ENCODE measurements around the gene PSMB5. TPM values are rescaled to one million over a fixed set of nuclear protein-coding genes. Genes with fewer than 3 reads are reported as not detected.

PSMB5 gene
- total RNA-seq (100 to 1,000 TPM; 108 to 126 (median 112) TPM), polyA plus RNA-seq (140 TPM)
- long read RNA-seq, donor 1, transcript PSMB5-202 (3 exons, 1,294 nt), result major isoform, 144 of 158 reads
- long read RNA-seq, donor 1, partial matches to known transcripts, result 4 of 158 reads
- long read RNA-seq, donor 1, other reads (novel, unspliced or antisense), result 7 of 158 reads
- long read RNA-seq, donor 2, transcript PSMB5-202 (3 exons, 1,294 nt), result major isoform, 81 of 86 reads
- long read RNA-seq, donor 2, partial matches to known transcripts, result 0 of 86 reads
- long read RNA-seq, donor 2, other reads (novel, unspliced or antisense), result 3 of 86 reads
- long read RNA-seq, donor 3, transcript PSMB5-202 (3 exons, 1,294 nt), result major isoform, 134 of 152 reads
- long read RNA-seq, donor 3, partial matches to known transcripts, result 5 of 152 reads
- long read RNA-seq, donor 3, other reads (novel, unspliced or antisense), result 2 of 152 reads
- long read RNA-seq, donor 4, transcript PSMB5-202 (3 exons, 1,294 nt), result major isoform, 61 of 64 reads
- long read RNA-seq, donor 4, partial matches to known transcripts, result 1 of 64 reads
- long read RNA-seq, donor 4, other reads (novel, unspliced or antisense), result 0 of 64 reads

DNA sequence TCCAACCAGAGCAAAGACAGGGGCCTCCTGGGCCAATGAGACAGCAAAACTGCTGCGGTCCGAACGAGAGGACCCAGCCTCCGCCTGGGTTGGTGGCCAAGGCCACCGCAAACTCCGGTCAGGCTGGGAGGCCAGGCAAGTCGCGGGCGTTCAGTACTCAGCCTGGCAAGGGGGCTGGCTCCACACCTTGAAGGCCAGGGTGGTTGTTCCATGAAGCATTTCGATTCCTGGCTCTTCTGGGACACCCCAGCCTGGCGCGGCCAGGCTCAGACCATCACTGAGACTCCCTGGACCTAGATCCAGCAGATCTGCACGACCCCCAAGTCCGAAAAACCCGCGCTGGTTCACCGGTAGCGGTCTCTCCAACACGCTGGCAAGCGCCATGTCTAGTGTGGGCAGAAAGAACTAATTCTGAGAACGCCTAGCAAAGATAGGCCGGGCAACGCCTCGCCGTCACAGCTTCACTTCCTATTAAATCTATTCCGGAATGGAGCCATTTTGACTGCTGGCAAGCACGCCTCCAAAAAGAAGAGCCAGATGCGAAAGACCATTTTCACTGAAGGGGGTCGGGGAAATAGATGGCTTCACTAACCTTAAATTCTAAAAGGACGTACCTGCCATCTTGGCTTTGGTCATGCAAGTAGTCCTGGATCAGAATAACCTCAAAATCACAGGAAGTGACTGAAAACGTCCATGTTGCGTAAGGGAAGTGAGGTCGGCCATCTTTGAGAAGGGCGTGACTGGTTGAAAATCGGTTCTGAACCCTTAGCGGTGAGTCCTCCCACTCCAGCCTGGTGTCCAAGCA lies at the start of gene PSMB5:
Gene PSMB5 (minus strand): TSS at position 403 of the 805 bp plus-strand sequence. CDS start 19 bp downstream, at position 384.
- peak; percentile 91 to 96 (median 91) for DNase-seq
- Histone ChIP-seq H3K27me3 (ENCODE audit: control insufficient read depth, insufficient read depth) (no peaks in the 10 kb centered on the region), H3K27ac (ENCODE audit: low read length) (peak within 1 kb of the TSS; percentile 98), H3K4me3 (ENCODE audit: low read length) (peak within 1 kb of the TSS; percentile 82), H3K9me3 (ENCODE audit: control insufficient read depth, low read length) (no peaks in the 10 kb centered on the region), H3K4me1 (ENCODE audit: control insufficient read depth, insufficient read depth, low read length) (peaks cover 6% of the 10 kb centered on the region)
- peak; percentile 98 for ATAC-seq
- intact Hi-C loops (cut with DNase I), result no loop called here
- WGBS, result under 1% methylated on average over 36 of the region's 36 CpGs

DNA sequence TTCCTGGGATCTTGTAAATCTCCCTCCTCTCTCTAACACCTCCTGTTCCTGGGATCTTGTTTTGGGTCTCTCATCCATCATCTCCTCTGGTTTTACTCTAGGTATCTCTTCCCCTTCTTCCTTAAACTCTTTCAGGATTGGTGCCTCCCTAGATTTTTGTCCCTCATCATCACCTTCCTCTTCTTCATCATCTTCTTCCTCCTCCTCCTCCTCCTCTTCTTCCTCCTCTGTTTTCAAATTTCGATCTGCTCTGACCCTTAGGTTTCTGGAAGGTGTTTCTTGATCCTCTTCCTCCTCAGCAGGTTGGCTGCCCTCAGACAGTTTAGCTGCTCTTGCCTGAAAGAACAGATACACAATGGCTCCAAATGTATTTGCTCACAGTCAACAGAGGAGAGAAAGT lies 45.8 kb upstream of the PSMB5 start:
- ATAC-seq (no peak), DNase-seq (no peak)
- Histone ChIP-seq H3K27me3 (ENCODE audit: control insufficient read depth, insufficient read depth) (no peaks in the 10 kb centered on the region), H3K27ac (ENCODE audit: low read length) (no peak overlapping the region), H3K9me3 (ENCODE audit: control insufficient read depth, low read length) (no peaks in the 10 kb centered on the region), H3K4me3 (ENCODE audit: low read length) (no peak overlapping the region), H3K4me1 (ENCODE audit: control insufficient read depth, insufficient read depth, low read length) (peaks cover 2% of the 10 kb centered on the region)
- 72% methylated on average over 1 of the region's 1 CpG for WGBS
- intact Hi-C loops (cut with DNase I), result no loop called here

GRCh38 chr14:23079716-23080115 lies 45.0 kb upstream of the PSMB5 start:
- Histone ChIP-seq H3K27me3 (ENCODE audit: control insufficient read depth, insufficient read depth) (no peaks in the 10 kb centered on the region), H3K4me1 (ENCODE audit: control insufficient read depth, insufficient read depth, low read length) (peaks cover 2% of the 10 kb centered on the region), H3K27ac (ENCODE audit: low read length) (peak overlapping the region; percentile 30), H3K4me3 (ENCODE audit: low read length) (no peak overlapping the region), H3K9me3 (ENCODE audit: control insufficient read depth, low read length) (no peaks in the 10 kb centered on the region)
- no peak for ATAC-seq
- no peak for DNase-seq
- intact Hi-C loops (cut with DNase I), result no loop called here
- WGBS, result 76% methylated on average over 2 of the region's 2 CpGs

DNA sequence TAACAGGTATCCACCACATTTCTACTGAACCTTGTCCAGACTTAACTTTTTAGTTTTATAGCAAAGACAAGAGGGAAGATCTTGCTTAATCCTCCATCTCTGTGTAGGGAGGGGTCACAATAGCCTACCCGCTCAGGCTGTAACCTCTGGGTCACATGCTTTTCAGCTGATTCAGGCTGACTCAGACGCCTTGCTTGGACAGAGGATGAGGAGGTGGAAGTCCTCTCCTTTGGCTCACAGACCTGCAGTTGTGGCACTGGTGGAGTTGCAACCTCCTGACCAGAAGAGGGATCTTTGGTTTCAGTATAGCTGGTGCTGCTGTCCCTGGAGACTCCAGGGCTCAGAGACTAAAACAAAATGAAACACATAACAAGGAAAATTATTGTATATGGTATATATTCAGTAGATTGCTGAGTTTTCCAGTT lies 44.0 kb upstream of the PSMB5 start:
- intact Hi-C loops (cut with DNase I), result no loop called here

DNA sequence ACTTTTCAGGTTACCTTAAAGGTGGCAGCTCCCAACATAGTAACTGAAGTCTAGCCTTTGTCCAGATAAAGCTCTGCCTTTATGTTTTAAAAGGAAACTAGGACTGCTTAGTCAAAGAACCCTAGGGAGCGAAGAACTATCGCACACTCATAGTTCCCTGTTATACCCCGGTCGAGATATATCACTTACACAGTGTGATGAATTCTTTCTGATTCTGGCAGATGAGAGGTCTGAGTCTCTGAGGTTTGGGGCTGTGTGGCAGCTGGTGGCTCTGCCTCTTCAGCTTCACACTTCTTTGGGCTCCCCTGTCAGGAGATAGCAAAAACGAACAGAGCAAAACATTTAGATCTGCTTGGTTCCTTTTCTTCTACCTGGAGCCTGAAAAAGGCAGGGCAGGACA lies 43.3 kb upstream of the PSMB5 start:
- WGBS, result 74% methylated on average over 5 of the region's 5 CpGs
- Histone ChIP-seq H3K4me3 (ENCODE audit: low read length) (no peak overlapping the region), H3K27me3 (ENCODE audit: control insufficient read depth, insufficient read depth) (no peaks in the 10 kb centered on the region), H3K9me3 (ENCODE audit: control insufficient read depth, low read length) (no peaks in the 10 kb centered on the region), H3K4me1 (ENCODE audit: control insufficient read depth, insufficient read depth, low read length) (peaks cover 2% of the 10 kb centered on the region), H3K27ac (ENCODE audit: low read length) (peak overlapping the region; percentile 36)
- DNase-seq (no peak), ATAC-seq (no peak)
- intact Hi-C loops (cut with DNase I), result no loop called here

More for the DNA sequence above, 44.0 kb upstream of the PSMB5 start:
- ATAC-seq (peak; percentile 79 to 94), DNase-seq (peak; percentile 55 to 79 (median 62))
- H3K27ac ChIP-seq (ENCODE audit: low read length), result no peak overlapping the region
- H3K27me3 ChIP-seq (ENCODE audit: control insufficient read depth, insufficient read depth), result no peaks in the 10 kb centered on the region
- H3K4me1 ChIP-seq (ENCODE audit: control insufficient read depth, insufficient read depth, low read length), result peaks cover 2% of the 10 kb centered on the region
- H3K9me3 ChIP-seq (ENCODE audit: control insufficient read depth, low read length), result no peaks in the 10 kb centered on the region
- no peak overlapping the region for H3K4me3 ChIP-seq (ENCODE audit: low read length)
- 17% methylated on average over 2 of the region's 2 CpGs for WGBS

- DNase-seq, result no peak
- Histone ChIP-seq H3K4me3 (ENCODE audit: low read length) (no peak overlapping the region), H3K4me1 (ENCODE audit: control insufficient read depth, insufficient read depth, low read length) (peaks cover 5% of the 10 kb centered on the region), H3K27me3 (ENCODE audit: control insufficient read depth, insufficient read depth) (no peaks in the 10 kb centered on the region), H3K27ac (ENCODE audit: low read length) (no peak overlapping the region), H3K9me3 (ENCODE audit: control insufficient read depth, low read length) (no peaks in the 10 kb centered on the region)
- WGBS, result 54% methylated on average over 5 of the region's 5 CpGs
- no peak for ATAC-seq
- intact Hi-C loops (cut with DNase I), result no loop called here
Observed at GRCh38 chr14:23076785-23077408, 42.2 kb upstream of the PSMB5 start.

DNA sequence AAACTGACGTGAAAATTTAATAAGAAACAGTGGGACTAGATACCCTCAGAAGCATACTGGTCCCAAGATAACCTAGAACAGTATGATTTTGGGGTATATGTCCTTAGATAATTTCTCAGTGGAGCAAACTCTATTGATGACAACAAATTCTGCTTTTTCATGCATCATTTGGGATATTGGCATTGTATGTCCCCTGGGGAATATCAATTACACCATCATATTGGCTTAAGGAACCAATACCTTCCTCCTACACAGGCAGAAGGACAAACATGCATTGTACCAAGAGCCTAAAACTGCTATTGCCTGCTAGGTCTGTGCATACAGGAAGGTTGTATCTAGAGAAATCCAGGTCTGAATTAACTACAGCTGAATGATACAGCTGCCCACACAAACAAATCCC lies 40.2 kb upstream of the PSMB5 start:
- no peaks in the 10 kb centered on the region for H3K9me3 ChIP-seq (ENCODE audit: control insufficient read depth, low read length)
- ATAC-seq (no peak), DNase-seq (no peak)
- no peak overlapping the region for H3K4me3 ChIP-seq (ENCODE audit: low read length)
- intact Hi-C loops (cut with DNase I), result no loop called here
- H3K27me3 ChIP-seq (ENCODE audit: control insufficient read depth, insufficient read depth), result no peaks in the 10 kb centered on the region
- no peak overlapping the region for H3K27ac ChIP-seq (ENCODE audit: low read length)
- H3K4me1 ChIP-seq (ENCODE audit: control insufficient read depth, insufficient read depth, low read length), result peaks cover 6% of the 10 kb centered on the region
- WGBS, result 90% methylated on average over 1 of the region's 1 CpG

GRCh38 chr14:23071921-23072539 lies 37.3 kb upstream of the PSMB5 start:
- Histone ChIP-seq H3K27me3 (ENCODE audit: control insufficient read depth, insufficient read depth) (no peaks in the 10 kb centered on the region), H3K4me3 (ENCODE audit: low read length) (no peak overlapping the region), H3K27ac (ENCODE audit: low read length) (peak overlapping the region; percentile 65), H3K9me3 (ENCODE audit: control insufficient read depth, low read length) (no peaks in the 10 kb centered on the region), H3K4me1 (ENCODE audit: control insufficient read depth, insufficient read depth, low read length) (peaks cover 4% of the 10 kb centered on the region)
- intact Hi-C loops (cut with DNase I), result no loop called here
- ATAC-seq (peak in 1 of 2 donors; percentile 6), DNase-seq (peak in 2 of 3 donors; percentile 18 to 30)
- 40% methylated on average over 5 of the region's 5 CpGs for WGBS

DNA sequence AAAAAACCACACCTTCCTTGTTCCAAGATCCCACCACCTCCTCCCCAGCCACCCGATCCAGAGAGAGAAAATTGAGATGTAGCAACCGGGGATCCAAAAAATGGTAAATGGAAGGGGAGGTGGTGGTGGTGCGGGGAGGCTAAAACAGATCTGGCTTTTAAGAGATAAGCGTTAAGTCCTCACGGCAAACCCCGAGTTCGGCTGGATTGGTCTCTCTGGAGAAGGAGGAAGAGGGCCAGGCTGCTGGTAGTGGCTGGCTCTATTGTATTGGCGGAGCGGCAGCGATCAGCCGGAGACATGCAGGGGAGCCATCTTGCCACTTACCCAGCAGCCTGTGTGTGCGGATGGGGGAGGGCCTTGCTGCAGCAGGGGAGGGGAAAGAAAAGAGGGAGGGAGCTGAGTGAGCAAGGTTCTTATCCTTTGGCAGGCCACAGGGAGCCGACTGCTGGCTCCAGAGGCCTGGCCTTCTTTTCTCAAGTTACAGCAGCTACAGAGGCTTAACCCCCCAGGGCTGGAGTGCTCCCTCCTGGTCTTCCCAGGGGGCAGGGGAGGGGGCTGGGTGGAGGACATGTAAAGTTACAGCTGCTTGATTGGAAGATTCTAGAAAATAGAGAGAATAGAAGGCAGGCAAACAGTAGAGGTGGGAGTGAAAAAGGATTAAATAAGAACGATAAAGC lies 36.7 kb upstream of the PSMB5 start:
- Histone ChIP-seq H3K4me1 (ENCODE audit: control insufficient read depth, insufficient read depth, low read length) (peaks cover 4% of the 10 kb centered on the region), H3K27ac (ENCODE audit: low read length) (peak overlapping the region; percentile 87), H3K27me3 (ENCODE audit: control insufficient read depth, insufficient read depth) (no peaks in the 10 kb centered on the region), H3K9me3 (ENCODE audit: control insufficient read depth, low read length) (no peaks in the 10 kb centered on the region), H3K4me3 (ENCODE audit: low read length) (peak overlapping the region; percentile 84)
- WGBS, result 1% methylated on average over 14 of the region's 14 CpGs
- intact Hi-C loops (cut with DNase I), result no loop called here
- ATAC-seq (peak; percentile 93 to 95), DNase-seq (peak; percentile 86 to 93 (median 92))
